RPMI8226 (cell line): ENCODE results near the gene FCRL2.
"Not testable (repeated sequence)": the region's sequence is repeated elsewhere in the genome, so short reads cannot be mapped to it uniquely, and the experiment has no call there.

Source experiments
- DNase-seq: peaks from one replicate; pipeline ENCODE4 v3.0.0-alpha.2; 2015

The FCRL2 gene

GRCh38 chr1:157748262-157748817 lies 28.6 kb downstream of the FCRL2 start:
- DNase-seq, result no peak

- DNase-seq, result no peak
Observed at GRCh38 chr1:157739229-157739901, 37.6 kb downstream of the FCRL2 start.

GRCh38 chr1:157735991-157736390 lies 40.9 kb downstream of the FCRL2 start:
- not testable (repeated sequence) for DNase-seq

- peak; percentile 72 for DNase-seq
Observed at GRCh38 chr1:157734321-157734720, 42.6 kb downstream of the FCRL2 start.

- no peak for DNase-seq
Observed at GRCh38 chr1:157732755-157733154, 44.2 kb downstream of the FCRL2 start.

GRCh38 chr1:157725221-157725577 lies 51.7 kb downstream of the FCRL2 start:
- DNase-seq, result no peak

GRCh38 chr1:157724537-157725220 lies 52.3 kb downstream of the FCRL2 start:
- no peak for DNase-seq

GRCh38 chr1:157723157-157723556 lies 53.8 kb downstream of the FCRL2 start:
- DNase-seq, result no peak

- no peak for DNase-seq
Observed at GRCh38 chr1:157721985-157722384, 54.9 kb downstream of the FCRL2 start.

- DNase-seq, result no peak
Observed at GRCh38 chr1:157715736-157716135, 61.2 kb downstream of the FCRL2 start.

GRCh38 chr1:157711802-157712201 lies 65.1 kb downstream of the FCRL2 start:
- no peak for DNase-seq

- peak; percentile 70 for DNase-seq
Observed at GRCh38 chr1:157704878-157705277, 72.1 kb downstream of the FCRL2 start.

GRCh38 chr1:157703981-157704380 lies 73.0 kb downstream of the FCRL2 start:
- DNase-seq, result no peak

GRCh38 chr1:157702308-157702825 lies 74.6 kb downstream of the FCRL2 start:
- DNase-seq, result no peak

GRCh38 chr1:157700732-157701131 lies 76.2 kb downstream of the FCRL2 start, which contains the start of gene FCRL3:
Gene FCRL3 (minus strand): TSS chr1:157700769. CDS start chr1:157700489, 280 bp downstream.
- DNase-seq, result no peak

- no peak for DNase-seq
Observed at GRCh38 chr1:157700305-157700704, 76.6 kb downstream of the FCRL2 start.

GRCh38 chr1:157697781-157698569 lies 79.0 kb downstream of the FCRL2 start:
- peak; percentile 50 for DNase-seq

- no peak for DNase-seq
Observed at GRCh38 chr1:157696966-157697628, 79.8 kb downstream of the FCRL2 start.
